Hepatocyte (in vitro differentiated cells): ENCODE results near the gene ECHDC3. TPM values are rescaled to one million over a fixed set of nuclear protein-coding genes. Genes with fewer than 3 reads are reported as not detected.

Experiments used
- DNase-seq: peaks from one replicate; pipeline ENCODE4 v3.0.0-alpha.2; 2016; ENCODE audit warnings: low spot score
- H2AFZ ChIP-seq: fragments of 200-600 bp; sonication (generic); 2 replicates; pipeline ENCODE4 v1.6.0; 2016; ENCODE audit warnings: antibody characterized with exemption, mild to moderate bottlenecking
- H3K27ac ChIP-seq: fragments of 200-600 bp; sonication (generic); 2 replicates; pipeline ENCODE4 v1.5.1; 2016; ENCODE audit warnings: mild to moderate bottlenecking
- H3K27me3 ChIP-seq: fragments of 200-600 bp; sonication (generic); 2 replicates; pipeline ENCODE4 v1.6.1; 2016
- H3K36me3 ChIP-seq: fragments of 200-600 bp; sonication (generic); replicated peaks from 2 replicates; pipeline ENCODE4 v1.5.1; 2016; ENCODE audit warnings: low read depth; ENCODE audit not compliant: insufficient read depth
- H3K4me1 ChIP-seq: fragments of 200-600 bp; sonication (generic); 2 replicates; pipeline ENCODE4 v1.5.1; 2016; ENCODE audit warnings: mild to moderate bottlenecking, moderate library complexity; ENCODE audit not compliant: insufficient read depth
- H3K4me2 ChIP-seq: fragments of 200-600 bp; sonication (generic); 2 replicates; pipeline ENCODE4 v1.6.0; 2016
- H3K4me3 ChIP-seq: fragments of 200-600 bp; sonication (generic); 2 replicates; pipeline ENCODE4 v1.5.1; 2016; ENCODE audit warnings: mild to moderate bottlenecking
- H3K79me2 ChIP-seq: fragments of 200-600 bp; sonication (generic); 2 replicates; pipeline ENCODE4 v1.6.0; 2017; ENCODE audit warnings: mild to moderate bottlenecking
- H3K9me2 ChIP-seq: fragments of 200-600 bp; sonication (generic); replicated peaks from 2 replicates; pipeline ENCODE4 v1.6.0; 2017; ENCODE audit warnings: mild to moderate bottlenecking; ENCODE audit not compliant: insufficient read depth
- H3K9me3 ChIP-seq: fragments of 200-600 bp; sonication (generic); 2 replicates; pipeline ENCODE4 v1.5.1; 2016; ENCODE audit warnings: low read depth, mild to moderate bottlenecking
- H4K20me1 ChIP-seq: fragments of 200-600 bp; sonication (generic); 2 replicates; pipeline ENCODE4 v1.6.0; 2016; ENCODE audit warnings: mild to moderate bottlenecking; ENCODE audit not compliant: insufficient read depth, poor library complexity, severe bottlenecking
- EZH2 ChIP-seq: fragments of 200-600 bp; sonication (generic); IDR thresholded peaks from 2 replicates; pipeline ENCODE4 v1.6.1; 2016; ENCODE audit warnings: antibody characterized with exemption, mild to moderate bottlenecking, borderline replicate concordance
- EZH2phosphoT487 ChIP-seq: fragments of 200-600 bp; sonication (generic); IDR thresholded peaks from one replicate; pipeline ENCODE4 v1.6.1; 2018; ENCODE audit warnings: antibody characterized with exemption, mild to moderate bottlenecking, low read depth, moderate library complexity; ENCODE audit not compliant: unreplicated experiment, severe bottlenecking
- WGBS: methylation state at CpG from one replicate; pipeline ENCODE4 v1.1.6; 2016; ENCODE audit warnings: low lambda C conversion rate; ENCODE audit errors: missing lambda C conversion rate; 5-methylcytosine and 5-hydroxymethylcytosine counted together
- polyA plus RNA-seq: library from polyadenylated mRNA; unstranded; fragments of >200 nt; fragmentation: Nextera tagmentation; extraction: Ambion mirVana; gene quantifications from 2 replicates; pipeline ENCODE4 v1.2.1, GENCODE V29; 2016
- total RNA-seq: library from RNA; depleted of rRNA; stranded (reverse); fragments of >200 nt; gene quantifications from 2 replicates; pipeline ENCODE4 v1.2.3, GENCODE V29; 2014
- TF ChIP-seq, protein P1 (sequence below): fragments of 200-600 bp; sonication (generic); IDR thresholded peaks from 2 replicates; pipeline ENCODE4 v1.5.1; 2016; ENCODE audit warnings: antibody characterized with exemption, mild to moderate bottlenecking; ENCODE audit not compliant: poor library complexity

Gene ECHDC3
- total and polyA plus RNA-seq, 2 experiments from 2014 or later = 13.2 to 14.8 TPM

DNA sequence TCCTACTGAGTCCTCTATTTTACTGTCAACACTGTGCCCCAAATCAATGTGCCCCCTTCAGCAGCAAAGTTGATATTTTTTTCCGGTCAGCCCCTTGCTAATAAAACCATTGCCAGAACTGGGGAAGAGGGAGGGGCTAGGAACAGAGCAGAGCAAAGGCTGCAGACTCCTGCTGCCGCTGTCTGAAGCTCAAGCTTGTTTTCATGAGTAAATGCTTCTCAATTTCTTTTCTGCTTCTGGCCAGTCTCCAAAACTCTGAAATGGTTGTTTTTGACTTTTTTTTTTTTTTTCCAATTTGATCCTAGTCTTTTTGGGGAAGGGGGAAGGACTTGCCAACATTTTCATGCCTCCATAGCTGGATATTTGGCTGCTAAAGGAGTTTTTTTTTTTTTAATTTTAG is 54.3 kb downstream of the ECHDC3 start:
- H4K20me1 ChIP-seq = no peaks in the 10 kb centered on the region
- no peaks in the 10 kb centered on the region for H3K36me3 ChIP-seq
- H3K27ac ChIP-seq = no peak overlapping the region
- peaks cover 11% of the 10 kb centered on the region for H3K4me1 ChIP-seq
- no peaks in the 10 kb centered on the region for H3K79me2 ChIP-seq
- no peaks in the 10 kb centered on the region for H3K9me2 ChIP-seq
- TF ChIP-seq EZH2phosphoT487 (no peak), EZH2 (no peak)
- TF ChIP-seq, protein P1, sequence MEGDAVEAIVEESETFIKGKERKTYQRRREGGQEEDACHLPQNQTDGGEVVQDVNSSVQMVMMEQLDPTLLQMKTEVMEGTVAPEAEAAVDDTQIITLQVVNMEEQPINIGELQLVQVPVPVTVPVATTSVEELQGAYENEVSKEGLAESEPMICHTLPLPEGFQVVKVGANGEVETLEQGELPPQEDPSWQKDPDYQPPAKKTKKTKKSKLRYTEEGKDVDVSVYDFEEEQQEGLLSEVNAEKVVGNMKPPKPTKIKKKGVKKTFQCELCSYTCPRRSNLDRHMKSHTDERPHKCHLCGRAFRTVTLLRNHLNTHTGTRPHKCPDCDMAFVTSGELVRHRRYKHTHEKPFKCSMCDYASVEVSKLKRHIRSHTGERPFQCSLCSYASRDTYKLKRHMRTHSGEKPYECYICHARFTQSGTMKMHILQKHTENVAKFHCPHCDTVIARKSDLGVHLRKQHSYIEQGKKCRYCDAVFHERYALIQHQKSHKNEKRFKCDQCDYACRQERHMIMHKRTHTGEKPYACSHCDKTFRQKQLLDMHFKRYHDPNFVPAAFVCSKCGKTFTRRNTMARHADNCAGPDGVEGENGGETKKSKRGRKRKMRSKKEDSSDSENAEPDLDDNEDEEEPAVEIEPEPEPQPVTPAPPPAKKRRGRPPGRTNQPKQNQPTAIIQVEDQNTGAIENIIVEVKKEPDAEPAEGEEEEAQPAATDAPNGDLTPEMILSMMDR = no peak
- WGBS = 53% methylated on average over 2 of the region's 2 CpGs
- H3K9me3 ChIP-seq = no peaks in the 10 kb centered on the region
- H3K4me3 ChIP-seq = no peak overlapping the region
- H3K27me3 ChIP-seq = no peaks in the 10 kb centered on the region
- H3K4me2 ChIP-seq = no peak overlapping the region
- no peak overlapping the region for H2AFZ ChIP-seq
- DNase-seq = no peak

DNA sequence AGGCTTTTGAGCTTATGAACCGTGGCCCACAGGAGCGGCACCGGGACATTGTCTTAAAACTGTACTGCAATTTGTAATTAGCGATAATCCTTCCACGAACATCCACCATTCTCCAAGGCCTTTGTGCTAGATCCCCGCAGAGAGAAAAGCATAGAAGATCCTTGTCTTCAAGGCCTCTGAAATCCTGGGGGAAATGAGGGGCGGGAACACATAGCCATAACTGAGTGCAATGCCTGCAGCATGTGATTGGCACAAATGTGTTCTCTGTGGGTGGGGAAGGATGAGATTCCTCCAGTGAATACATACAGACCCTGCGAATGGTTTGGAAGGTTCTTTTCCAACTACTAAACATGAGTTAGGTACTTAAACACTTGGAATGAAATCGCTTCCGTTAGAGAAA is 55.1 kb downstream of the ECHDC3 start:
- no peaks in the 10 kb centered on the region for H3K9me2 ChIP-seq
- no peak overlapping the region for H3K4me2 ChIP-seq
- H4K20me1 ChIP-seq = no peaks in the 10 kb centered on the region
- no peaks in the 10 kb centered on the region for H3K36me3 ChIP-seq
- no peak for DNase-seq
- H2AFZ ChIP-seq = no peak overlapping the region
- no peak overlapping the region for H3K27ac ChIP-seq
- no peak for TF ChIP-seq EZH2phosphoT487
- no peak for TF ChIP-seq EZH2
- TF ChIP-seq, protein P1 = no peak
- H3K4me3 ChIP-seq = no peak overlapping the region
- H3K9me3 ChIP-seq = no peaks in the 10 kb centered on the region
- H3K27me3 ChIP-seq = no peaks in the 10 kb centered on the region
- H3K79me2 ChIP-seq = no peaks in the 10 kb centered on the region
- WGBS = 97% methylated on average over 10 of the region's 10 CpGs
- H3K4me1 ChIP-seq = peaks cover 11% of the 10 kb centered on the region

DNA sequence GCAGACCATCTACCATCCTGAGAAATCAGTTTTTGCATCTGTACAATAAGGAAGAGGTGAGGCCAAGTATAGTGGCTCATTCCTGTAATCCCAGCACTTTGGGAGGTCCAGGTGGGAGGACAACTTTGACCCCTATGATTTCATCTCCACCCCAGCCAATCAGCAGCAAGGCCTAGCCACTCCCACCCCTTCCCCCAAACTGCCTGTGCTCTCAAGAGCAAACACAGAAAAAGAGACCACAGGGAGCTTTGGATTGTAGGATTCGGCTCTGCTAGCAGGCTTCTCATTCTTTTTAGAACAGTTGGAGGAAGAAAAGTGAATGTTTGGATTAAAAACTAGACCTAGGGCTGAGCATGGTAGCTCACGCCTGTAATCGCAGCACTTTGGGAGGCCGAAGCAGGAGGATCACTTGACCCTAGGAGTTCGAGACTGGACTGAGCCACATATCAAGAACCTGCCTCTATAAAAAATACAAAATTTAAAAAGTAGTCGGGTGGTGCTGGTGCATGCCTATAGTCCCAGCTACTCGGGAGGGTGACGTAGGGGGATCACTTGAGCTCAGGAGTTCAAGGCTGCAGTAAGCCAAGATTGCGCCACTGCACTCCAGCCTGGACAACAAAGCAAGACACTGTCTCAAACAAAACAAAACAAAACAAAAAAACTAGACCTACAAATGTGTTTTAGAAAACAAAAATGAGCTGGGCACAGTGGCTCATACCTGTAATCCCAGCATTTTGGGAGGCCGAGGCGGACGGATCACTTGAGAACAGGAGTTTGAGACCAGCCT is 55.9 kb downstream of the ECHDC3 start:
- DNase-seq = no peak
- TF ChIP-seq EZH2 (no peak), EZH2phosphoT487 (no peak)
- TF ChIP-seq, protein P1 = no peak
- Histone ChIP-seq H3K4me3 (no peak overlapping the region), H3K27me3 (no peaks in the 10 kb centered on the region), H3K9me3 (no peaks in the 10 kb centered on the region), H3K36me3 (no peaks in the 10 kb centered on the region), H2AFZ (no peak overlapping the region), H3K4me2 (no peak overlapping the region), H3K4me1 (peaks cover 11% of the 10 kb centered on the region), H4K20me1 (no peaks in the 10 kb centered on the region), H3K27ac (no peak overlapping the region), H3K79me2 (no peaks in the 10 kb centered on the region), H3K9me2 (no peaks in the 10 kb centered on the region)
- 93% methylated on average over 12 of the region's 12 CpGs for WGBS
